Mucosa of rectum (tissue), 2 donors: ENCODE results near the gene TMEM119.
A peak's percentile ranks its signal among the peaks of the same experiment; 100 is the strongest.

Source experiments
- H3K27ac ChIP-seq, 2 donors: one replicate each; pipeline ENCODE4 v1.7.0; 2013; ENCODE audit warnings: inconsistent platforms in 2 of 2, low read depth in 2 of 2, low read length in 2 of 2
- H3K27me3 ChIP-seq, 2 donors: one replicate each; pipeline ENCODE4 v1.7.0; 2013; ENCODE audit warnings: low read length in 2 of 2; ENCODE audit not compliant: control insufficient read depth in 2 of 2, insufficient read depth in 2 of 2
- H3K36me3 ChIP-seq, 2 donors: one replicate each; pipeline ENCODE4 v1.7.0; 2013; ENCODE audit warnings: low read length in 2 of 2; ENCODE audit not compliant: control insufficient read depth in 2 of 2, insufficient read depth in 2 of 2
- H3K4me1 ChIP-seq, 2 donors: one replicate each; pipeline ENCODE4 v1.7.0; 2013; ENCODE audit warnings: low read length in 2 of 2, mild to moderate bottlenecking in 1 of 2; ENCODE audit not compliant: control insufficient read depth in 2 of 2, insufficient read depth in 2 of 2
- H3K4me3 ChIP-seq, 2 donors: one replicate each; pipeline ENCODE4 v1.7.0; 2013; ENCODE audit warnings: low read length in 2 of 2
- H3K9ac ChIP-seq, 2 donors: one replicate each; pipeline ENCODE4 v1.7.0; 2013; ENCODE audit warnings: low read length in 2 of 2, low read depth in 1 of 2, mild to moderate bottlenecking in 1 of 2
- H3K9me3 ChIP-seq, 2 donors: one replicate each; pipeline ENCODE4 v1.7.0; 2013; ENCODE audit warnings: low read length in 2 of 2; ENCODE audit not compliant: control insufficient read depth in 2 of 2
- donor health status: healthy.
- donor health status: Normal muscosa, but diverticular disease.

The TMEM119 gene

GRCh38 chr12:108572166-108572790, 25.6 kb downstream of the TMEM119 start:
- no peak overlapping the region for H3K27ac ChIP-seq
- H3K4me1 ChIP-seq = peaks cover 14 to 22% of the 10 kb centered on the region in 2 donors
- H3K27me3 ChIP-seq = no peaks in the 10 kb centered on the region
- H3K36me3 ChIP-seq = peaks cover 16 to 22% of the 10 kb centered on the region in 2 donors
- H3K9me3 ChIP-seq = no peaks in the 10 kb centered on the region
- no peak overlapping the region for H3K9ac ChIP-seq
- H3K4me3 ChIP-seq = no peak overlapping the region

- Histone ChIP-seq H3K9me3 (no peaks in the 10 kb centered on the region), H3K4me3 (no peak overlapping the region), H3K4me1 (peaks cover 14 to 27% of the 10 kb centered on the region in 2 donors), H3K36me3 (peaks cover 22 to 28% of the 10 kb centered on the region in 2 donors), H3K27me3 (no peaks in the 10 kb centered on the region), H3K9ac (no peak overlapping the region), H3K27ac (no peak overlapping the region)
These were observed 26.2 kb downstream of the TMEM119 start for GRCh38 chr12:108571609-108572165.

GRCh38 chr12:108570743-108571608, 26.9 kb downstream of the TMEM119 start:
- Histone ChIP-seq H3K4me1 (peaks cover 17 to 31% of the 10 kb centered on the region in 2 donors), H3K9ac (no peak overlapping the region), H3K27ac (no peak overlapping the region), H3K9me3 (no peaks in the 10 kb centered on the region), H3K4me3 (no peak overlapping the region), H3K27me3 (no peaks in the 10 kb centered on the region), H3K36me3 (peaks cover 29 to 35% of the 10 kb centered on the region in 2 donors)

- H3K27ac ChIP-seq = peak overlapping the region; percentile 74 to 76
- H3K4me3 ChIP-seq = no peak overlapping the region
- peaks cover 18 to 38% of the 10 kb centered on the region in 2 donors for H3K4me1 ChIP-seq
- H3K36me3 ChIP-seq = peaks cover 45 to 51% of the 10 kb centered on the region in 2 donors
- no peaks in the 10 kb centered on the region for H3K9me3 ChIP-seq
- H3K9ac ChIP-seq = peak overlapping the region in 1 of 2 donors; percentile 43
- H3K27me3 ChIP-seq = no peaks in the 10 kb centered on the region
These were observed 29.3 kb downstream of the TMEM119 start for GRCh38 chr12:108568338-108569154.

GRCh38 chr12:108567406-108568337, 30.2 kb downstream of the TMEM119 start:
- H3K27me3 ChIP-seq = no peaks in the 10 kb centered on the region
- peak overlapping the region; percentile 74 to 76 for H3K27ac ChIP-seq
- no peak overlapping the region for H3K9ac ChIP-seq
- peaks cover 45 to 51% of the 10 kb centered on the region in 2 donors for H3K36me3 ChIP-seq
- no peaks in the 10 kb centered on the region for H3K9me3 ChIP-seq
- no peak overlapping the region for H3K4me3 ChIP-seq
- peaks cover 19 to 38% of the 10 kb centered on the region in 2 donors for H3K4me1 ChIP-seq

- peaks cover 15 to 33% of the 10 kb centered on the region in 2 donors for H3K4me1 ChIP-seq
- peak overlapping the region; percentile 46 to 67 for H3K27ac ChIP-seq
- H3K27me3 ChIP-seq = no peaks in the 10 kb centered on the region
- H3K9me3 ChIP-seq = no peaks in the 10 kb centered on the region
- H3K4me3 ChIP-seq = no peak overlapping the region
- no peak overlapping the region for H3K9ac ChIP-seq
- peaks cover 45 to 51% of the 10 kb centered on the region in 2 donors for H3K36me3 ChIP-seq
These were observed 31.4 kb downstream of the TMEM119 start for GRCh38 chr12:108566452-108566851.

- Histone ChIP-seq H3K27me3 (no peaks in the 10 kb centered on the region), H3K4me1 (peaks cover 15 to 28% of the 10 kb centered on the region in 2 donors), H3K36me3 (peaks cover 45 to 51% of the 10 kb centered on the region in 2 donors), H3K9ac (no peak overlapping the region), H3K27ac (peak overlapping the region; percentile 46 to 67), H3K4me3 (no peak overlapping the region), H3K9me3 (no peaks in the 10 kb centered on the region)
These were observed 31.9 kb downstream of the TMEM119 start for GRCh38 chr12:108565976-108566375.

GRCh38 chr12:108565146-108565545, 32.7 kb downstream of the TMEM119 start:
- Histone ChIP-seq H3K9me3 (no peaks in the 10 kb centered on the region), H3K4me3 (no peak overlapping the region), H3K4me1 (peaks cover 16 to 32% of the 10 kb centered on the region in 2 donors), H3K27me3 (no peaks in the 10 kb centered on the region), H3K36me3 (peaks cover 45 to 51% of the 10 kb centered on the region in 2 donors), H3K27ac (no peak overlapping the region), H3K9ac (no peak overlapping the region)

GRCh38 chr12:108564724-108565123, 33.2 kb downstream of the TMEM119 start:
- Histone ChIP-seq H3K27ac (no peak overlapping the region), H3K27me3 (no peaks in the 10 kb centered on the region), H3K36me3 (peaks cover 45 to 51% of the 10 kb centered on the region in 2 donors), H3K9ac (no peak overlapping the region), H3K9me3 (no peaks in the 10 kb centered on the region), H3K4me1 (peaks cover 20 to 36% of the 10 kb centered on the region in 2 donors), H3K4me3 (no peak overlapping the region)
